ENCODE measurements around the gene URB1.
"Not testable (repeated sequence)": the region's sequence is repeated elsewhere in the genome, so short reads cannot be mapped to it uniquely, and the experiment has no call there.

Gene URB1

DNA sequence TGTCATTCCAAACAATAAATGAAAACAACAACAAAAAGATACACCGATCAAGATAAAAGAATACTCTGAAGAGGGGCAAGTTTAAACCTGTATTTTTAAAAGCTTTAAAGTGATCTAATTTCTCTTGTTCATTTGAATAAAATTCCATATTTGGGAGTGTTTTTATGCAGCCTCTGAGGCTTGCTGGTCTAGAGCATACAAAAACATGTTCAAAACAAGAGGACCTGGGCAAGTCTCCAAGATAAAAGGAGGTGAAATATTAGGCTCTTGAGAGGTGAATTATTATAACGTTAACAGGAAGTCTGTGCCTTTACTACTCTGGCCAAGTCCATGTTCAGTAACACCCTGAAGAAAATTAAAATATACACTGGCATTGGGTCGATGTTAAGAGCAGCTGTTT, 20.1 kb downstream of the URB1 start:
- DNase-seq: no peak

DNA sequence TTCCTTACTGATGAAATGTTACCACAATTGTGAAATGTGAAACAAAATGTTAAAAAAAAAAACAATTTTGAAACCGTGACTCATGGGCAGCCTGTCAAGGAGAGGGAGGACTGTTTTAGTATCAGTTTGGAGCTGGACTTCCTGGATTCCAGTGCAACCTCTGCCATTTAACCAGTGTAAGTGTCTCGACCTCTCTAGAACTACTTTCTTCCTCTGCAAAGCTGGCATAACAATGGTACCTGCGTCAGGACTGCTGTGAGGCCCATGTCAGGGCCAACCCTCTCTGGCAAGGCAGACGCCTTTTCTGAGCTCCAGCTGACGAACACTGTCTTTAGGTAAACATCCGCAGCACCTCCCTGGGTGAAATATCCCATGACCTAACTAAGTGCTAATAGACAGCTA, 20.9 kb downstream of the URB1 start:
- no peak for DNase-seq

DNA sequence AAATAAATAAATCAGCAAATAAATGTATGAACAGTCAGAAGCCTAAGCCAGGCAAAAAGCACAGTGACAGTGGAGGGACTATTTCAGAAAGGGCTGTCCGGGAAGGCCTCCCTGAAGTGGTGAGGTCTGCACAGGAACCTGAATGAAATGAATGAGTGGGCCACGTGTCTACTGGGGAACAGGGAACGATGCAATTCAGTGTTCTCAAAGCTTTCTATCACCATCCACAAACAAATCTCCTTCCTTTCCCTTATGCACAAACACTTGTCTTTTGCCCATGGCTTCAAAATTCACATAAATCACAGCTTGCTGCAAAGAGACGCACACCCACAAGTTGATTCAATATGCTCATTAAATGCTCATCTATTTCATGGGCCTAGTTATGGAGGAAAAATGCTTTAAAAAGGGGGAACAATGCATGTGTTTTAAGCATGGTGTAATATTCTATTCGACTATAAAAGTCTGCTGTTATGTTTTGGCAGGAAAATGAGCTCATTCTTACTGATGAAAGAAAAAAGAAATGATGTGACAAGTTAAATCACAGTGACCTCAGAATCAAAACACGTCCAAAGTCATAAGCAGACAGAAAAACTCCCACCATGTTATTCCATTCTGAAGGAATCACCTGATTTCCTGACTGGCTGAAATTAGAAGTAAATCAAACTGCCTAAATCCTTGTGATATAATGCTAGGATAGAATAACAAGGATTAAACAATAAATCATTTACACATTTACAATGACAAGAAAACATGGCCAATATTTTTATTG, 21.6 kb downstream of the URB1 start:
- DNase-seq: no peak

DNA sequence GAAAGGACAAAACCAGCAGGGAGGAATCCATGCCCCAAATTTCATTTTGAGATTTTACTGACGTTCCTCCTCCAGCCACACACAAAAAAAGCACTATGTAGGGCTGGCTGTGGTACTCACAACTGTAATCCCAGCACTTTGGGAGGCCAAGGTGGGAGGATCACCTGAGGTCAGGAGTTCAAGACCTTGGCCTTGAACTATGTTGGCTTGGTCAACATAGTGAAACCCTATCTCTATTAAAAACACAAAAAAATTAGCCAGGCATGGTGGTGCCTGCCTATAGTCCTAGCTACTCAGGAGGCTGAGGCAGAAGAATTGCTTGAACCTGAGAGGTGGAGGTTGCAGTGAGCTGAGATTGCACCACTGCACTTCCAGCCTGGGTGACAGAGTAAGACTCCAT, 23.9 kb downstream of the URB1 start:
- not testable (repeated sequence) for DNase-seq

DNA sequence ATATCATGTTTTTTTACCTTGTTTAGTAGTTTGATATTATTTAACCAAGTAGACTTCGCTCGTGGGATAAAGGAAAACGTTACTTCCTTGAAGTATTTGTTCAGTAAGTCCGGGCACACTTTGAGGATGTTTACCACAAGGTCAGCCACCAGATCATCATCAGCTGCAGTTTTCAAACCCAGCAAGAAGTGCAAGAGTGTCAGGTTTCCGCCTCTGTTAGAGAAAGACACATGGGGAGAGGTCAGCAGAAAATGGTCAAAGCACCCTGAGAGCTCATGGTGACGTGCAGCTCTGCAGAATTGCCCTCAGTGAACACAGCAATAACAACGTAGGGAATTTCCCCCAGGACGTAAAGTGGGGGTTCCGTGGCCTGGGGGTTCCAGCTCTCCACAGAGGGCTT, 24.4 kb downstream of the URB1 start:
- DNase-seq: no peak

DNA sequence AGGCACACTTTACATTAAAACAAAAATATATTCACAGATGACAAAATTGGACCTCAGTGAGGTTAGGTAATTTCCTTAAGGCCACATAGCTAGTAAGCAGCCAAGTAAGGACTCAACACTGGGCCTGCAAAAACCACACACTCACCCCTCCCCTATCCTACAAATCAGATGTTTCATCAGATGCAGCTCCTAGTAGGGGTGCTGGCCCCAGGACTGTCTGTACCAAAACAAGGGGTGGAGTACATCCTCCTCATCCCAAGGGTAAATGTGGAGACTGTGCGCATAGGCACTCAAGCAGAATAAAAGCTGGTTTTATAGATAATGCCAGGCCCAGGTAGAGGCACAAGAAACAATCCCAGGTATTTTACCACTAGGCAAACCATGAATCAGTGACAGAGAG, 25.7 kb downstream of the URB1 start:
- DNase-seq: no peak

DNA sequence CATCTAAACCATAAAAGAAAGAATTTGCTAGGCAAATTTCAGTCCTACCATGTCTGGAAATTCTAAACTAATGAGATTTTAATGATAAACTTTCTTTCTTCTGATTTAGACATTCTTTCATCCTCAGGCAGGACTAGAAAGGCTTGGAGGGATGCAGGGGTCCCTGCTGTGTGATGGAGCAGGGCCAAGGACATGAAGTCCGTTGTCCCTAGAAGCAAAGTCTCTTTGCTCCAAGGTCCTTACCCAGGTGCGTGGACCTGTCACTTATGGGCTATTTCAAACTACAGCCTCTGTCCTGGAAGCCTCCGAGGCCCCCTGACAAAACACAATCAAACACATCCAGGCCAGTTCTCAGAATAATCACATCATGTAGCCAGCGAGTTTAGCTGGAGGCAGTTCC, 26.6 kb downstream of the URB1 start:
- DNase-seq: no peak

DNA sequence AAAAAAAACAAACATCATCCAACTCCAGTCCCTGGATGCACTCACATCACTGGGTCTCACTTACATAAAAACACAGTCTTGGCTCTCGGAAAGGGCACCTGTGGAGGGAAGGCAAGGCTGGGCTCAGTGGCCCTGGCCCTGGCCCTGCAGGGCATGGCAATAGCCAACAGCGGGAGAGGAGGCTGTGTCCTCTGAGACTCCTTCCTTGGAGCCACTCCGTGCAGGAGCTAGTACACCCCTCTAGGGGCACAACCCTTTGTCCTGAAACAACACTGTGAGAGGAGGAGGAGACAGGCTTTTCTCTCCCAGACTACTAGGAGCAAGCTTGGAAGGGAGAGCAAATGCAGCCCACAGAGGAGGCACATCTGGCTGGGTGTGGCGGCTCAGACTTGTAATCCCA, 28.0 kb downstream of the URB1 start:
- DNase-seq: no peak

DNA sequence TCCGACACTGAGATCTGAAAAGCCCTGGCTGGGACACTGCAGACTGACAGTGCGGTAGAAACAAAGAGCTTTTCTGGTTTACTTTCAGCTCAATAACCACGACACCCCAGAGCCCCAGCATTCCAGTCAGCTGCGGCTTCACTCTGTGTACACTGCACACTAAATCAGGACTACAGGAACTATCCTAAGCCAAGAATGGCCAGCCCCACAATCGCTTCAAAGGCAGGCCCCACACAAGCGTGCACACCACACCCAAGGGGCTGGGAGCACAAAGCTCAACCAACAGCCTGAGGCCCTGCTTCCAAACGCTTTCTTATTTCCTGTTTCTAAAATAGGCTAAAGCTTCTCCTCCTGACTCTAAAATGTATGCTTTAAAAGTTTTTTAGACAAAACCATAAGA, 28.4 kb downstream of the URB1 start:
- no peak for DNase-seq

DNA sequence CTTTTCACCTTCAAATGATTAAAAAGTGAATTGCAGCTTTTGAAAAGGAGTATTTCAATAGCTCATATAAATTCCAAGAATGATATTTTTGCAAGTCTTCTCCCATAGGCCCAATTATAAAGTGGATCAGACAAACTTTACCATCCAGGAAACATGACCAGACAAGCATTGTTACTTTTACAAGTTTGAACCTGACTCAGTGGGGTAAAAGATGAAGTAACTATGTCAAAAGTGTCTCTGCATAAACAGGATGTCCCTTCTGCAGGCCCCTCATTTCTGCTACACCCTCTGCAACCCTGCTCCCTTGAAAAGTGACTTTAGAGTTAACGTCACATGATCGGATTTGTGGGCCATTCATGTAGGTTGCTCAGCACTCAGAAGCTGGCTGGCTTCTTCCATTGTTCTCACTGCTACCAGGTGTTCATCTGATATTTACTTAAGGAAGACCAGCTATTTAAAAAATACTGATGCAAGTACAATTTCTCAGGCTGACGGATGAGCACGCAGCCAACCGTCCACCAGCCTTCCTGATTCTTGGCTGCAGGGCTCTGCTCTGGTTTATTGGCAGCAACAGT, 32.3 kb downstream of the URB1 start:
- no peak for DNase-seq

DNA sequence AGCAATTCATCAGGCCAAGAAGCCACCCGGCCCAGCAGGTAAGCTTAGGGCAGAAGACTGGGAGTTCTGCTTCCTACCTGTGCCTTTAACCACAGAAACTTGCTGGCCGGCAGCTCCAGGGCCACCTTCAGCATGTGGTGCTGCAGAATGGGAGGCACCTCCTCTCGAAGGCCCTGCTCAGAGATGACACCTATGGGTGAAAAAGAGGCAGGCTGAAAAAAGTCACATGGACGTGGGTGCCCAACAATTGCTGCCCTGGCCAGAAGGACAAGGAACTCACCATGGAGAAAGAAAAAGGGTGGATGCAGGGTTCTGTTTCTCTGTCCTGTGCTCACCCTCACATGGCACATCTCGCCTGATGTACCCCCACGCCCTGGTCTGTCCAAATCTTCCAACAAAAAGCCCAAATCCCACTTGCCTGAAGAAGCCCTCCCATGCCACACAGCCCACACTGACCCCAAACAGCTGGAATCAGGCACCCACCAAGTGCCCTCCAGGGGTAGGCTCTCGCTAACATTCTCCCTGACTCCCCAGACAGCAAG, 33.0 kb downstream of the URB1 start:
- no peak for DNase-seq

DNA sequence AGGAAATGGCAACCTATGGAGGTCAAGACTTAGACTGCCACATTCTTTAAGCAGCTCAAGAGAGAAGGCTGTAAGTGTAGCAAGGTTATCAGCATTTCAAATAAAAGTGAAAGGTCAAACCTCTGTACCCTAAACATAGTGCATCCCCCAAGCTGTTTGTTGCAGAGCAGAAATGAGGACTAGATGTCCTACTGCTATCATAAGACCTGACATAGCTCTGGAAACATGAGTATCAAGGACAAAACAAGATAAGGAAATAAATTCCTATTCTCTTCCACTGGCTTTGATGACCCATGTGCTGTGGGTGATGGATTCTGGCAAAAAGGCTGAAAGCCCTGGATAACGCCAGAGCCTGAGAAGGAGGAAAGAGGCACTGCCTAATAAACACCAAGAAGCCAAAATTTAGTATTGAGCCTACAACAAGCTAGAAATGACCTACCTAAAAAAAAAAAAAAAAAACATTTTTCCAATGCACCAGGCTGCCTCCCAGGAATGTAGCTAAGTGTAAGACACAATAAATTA, 35.9 kb downstream of the URB1 start:
- no peak for DNase-seq

DNA sequence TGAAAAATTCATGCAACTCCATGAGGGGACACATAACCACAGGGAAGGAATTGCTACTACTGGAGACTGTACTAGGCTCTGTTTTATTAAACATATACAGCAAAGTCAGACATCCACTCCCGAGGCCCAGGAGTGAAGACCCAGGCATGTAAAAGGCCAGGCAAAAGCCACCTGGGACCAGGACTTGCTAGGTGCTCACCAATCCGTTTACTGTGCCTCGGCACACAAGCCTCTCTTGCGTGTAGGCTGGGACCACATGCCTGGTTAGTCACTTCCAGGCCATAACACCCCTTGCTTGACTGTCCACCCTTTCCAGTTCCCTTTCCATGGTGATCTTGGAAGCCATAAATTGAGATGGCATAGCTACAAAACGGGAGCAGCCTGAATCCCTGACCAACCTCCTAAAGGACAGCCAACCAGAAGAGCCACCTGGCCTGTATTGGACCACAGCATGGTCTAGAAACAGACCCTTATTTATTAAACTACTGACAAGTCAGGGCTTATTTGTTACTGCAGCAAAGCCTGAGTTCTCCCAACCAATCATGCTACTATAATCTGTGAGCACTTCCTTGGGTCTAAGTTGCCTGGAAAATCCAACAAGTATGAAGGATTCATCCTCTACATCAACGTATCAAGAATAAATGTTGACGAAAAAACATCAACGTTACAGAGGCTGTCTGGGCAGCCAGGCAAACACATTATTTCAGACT, 39.7 kb downstream of the URB1 start:
- no peak for DNase-seq

DNA sequence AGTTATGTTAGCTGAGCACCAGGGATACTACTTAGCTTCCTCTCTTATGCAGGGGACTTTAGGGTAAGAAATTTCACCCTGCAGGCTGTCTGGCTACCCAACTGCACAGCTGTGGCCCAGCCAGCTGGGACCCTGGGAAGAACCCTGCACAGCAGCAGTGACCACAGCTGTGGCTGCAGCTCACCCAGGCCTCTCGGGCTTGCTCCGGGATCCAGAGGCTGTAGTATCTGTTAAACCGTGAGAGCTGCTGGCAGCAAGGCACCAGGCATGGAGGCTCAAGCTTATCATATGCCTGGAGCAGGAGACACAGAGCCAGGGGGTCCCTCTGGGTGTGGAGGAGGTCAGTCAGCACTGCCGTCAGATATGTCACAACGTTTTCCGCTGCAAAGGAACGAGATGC, 40.3 kb downstream of the URB1 start:
- DNase-seq: no peak

DNA sequence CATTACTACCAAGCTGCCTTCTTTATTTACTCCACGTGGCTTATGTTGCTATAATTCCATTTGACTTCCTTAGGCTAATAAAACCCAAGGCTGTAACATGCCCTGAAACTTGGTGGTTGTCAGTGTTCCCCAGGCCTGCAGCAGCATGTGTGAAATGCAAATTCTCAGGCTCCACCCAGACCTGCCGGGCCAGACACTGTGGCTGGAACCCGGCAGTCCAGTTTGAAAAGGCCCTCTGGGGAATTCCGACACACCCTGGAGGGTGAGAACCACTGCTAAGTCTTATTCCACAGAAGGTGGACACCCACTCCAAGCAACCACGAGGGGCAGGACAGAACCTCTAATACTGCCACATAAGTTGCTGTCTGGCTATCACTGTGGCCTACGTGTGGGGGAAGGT, 41.4 kb downstream of the URB1 start:
- DNase-seq: no peak

DNA sequence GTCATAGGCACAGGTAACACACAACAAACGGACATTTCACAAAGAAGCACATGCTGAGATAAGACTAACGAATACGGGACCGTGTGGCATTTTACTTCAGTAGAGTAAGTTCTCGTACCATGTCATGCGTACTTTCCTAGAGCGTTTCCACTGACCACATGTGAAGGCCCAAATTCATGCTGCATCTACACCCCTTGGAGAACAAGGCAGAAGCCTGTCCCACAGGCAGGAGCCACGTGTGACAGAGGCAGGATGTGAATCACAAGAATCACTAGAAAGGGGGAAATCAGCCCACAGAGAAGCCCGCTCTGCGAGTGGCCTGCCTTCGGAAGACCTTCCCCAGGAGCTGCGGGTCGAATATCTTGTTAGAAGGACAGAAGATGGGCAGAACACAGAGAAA, 41.8 kb downstream of the URB1 start:
- no peak for DNase-seq

DNA sequence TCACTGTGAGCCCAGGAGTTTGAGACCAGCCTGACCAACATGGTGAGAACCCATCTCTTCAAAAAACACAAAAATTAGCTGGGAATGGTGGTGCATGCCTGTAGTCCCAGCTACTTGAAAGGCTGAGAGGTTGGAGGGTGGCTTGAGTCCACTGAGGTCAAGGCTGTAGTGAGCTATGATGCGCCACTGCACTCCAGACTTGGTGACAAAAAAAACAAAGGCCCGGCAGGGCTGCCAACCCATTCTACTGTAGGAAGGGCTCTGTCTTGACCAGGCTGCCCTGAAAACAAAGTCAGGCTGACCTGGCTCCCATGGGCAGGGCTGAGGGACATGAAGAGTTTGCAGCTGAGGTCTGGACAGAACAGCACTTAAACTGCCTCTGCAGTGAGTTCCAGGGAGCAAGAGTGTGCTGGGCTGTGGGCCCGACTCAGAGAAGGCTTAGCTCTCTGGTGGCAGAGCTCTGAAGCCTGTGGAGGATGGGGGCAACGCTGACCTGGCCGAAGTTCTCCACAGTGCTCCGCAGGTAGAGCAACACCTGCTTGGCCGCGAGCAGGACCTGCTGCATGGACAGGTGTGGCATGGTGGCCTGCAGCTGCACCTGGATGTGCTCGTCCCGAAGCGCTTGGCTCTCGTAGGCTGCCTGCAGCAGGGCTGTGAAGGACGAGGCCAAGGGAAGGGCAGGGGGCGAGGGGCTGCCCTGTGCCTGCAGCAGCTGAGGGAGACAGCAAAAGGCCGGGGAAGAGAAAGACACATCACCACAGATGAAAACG, 42.4 kb downstream of the URB1 start:
- no peak for DNase-seq

DNA sequence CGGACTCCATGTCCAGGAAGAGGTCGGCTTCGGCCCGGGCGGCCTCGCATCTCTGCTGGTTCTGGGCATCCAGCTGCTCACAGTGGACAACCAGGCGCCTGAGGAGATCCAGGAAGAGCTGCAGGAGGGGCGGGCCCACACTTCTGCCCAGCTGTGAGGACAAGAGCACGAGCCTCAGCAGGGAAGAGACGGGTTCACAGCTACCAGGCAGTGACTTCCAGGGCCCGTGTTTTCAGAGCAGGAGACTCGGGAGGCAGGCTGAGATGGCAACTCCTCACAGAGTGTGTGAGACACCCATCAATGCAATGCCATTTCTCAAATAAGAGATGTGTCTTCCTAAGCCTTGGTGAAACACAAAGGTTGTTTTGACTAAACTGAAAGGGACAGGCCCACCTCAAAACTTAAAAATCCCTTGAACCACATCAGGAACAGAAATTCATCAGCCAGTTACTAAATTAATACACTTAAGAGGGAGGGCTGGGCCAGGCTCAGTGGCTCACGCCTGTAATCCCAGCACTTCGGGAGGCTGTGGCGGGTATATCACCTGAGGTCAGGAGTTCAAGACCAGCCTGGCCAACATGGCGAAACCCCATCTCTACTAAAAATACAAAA, 43.4 kb downstream of the URB1 start:
- no peak for DNase-seq

DNA sequence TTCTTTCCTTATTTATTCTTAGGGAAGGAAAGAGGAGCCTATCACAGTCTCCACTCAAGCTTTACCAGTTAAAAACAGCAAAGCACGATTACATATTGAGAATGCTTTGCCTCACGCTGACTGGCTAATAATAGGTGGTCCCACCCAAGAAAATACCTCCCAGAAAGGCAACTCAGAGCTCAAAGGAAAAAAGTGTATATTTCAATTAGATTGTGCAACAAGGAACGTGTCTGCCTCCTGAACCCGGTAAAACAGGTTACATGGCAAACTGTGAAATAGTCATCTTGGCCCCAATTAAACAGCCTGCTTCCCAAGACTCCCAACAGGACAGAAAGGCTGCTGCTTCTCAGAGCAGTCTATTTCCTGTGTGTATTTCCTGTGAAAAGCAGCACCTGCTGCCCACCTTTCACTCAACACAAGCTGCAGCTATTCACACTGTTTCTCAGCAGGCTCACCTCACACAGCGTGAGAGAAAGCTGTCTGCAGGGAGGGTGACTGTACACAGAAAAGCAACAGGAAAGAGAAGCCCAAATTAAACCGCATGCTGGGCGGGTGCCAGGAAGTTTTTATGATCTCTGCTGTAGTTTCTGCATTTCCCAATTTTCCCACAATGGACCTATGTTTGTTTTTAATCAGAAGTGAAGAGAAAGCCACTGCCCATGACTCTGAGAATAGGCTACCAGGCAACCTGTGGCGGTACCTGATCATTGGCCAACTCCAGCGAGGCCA, 44.0 kb downstream of the URB1 start:
- DNase-seq: no peak

DNA sequence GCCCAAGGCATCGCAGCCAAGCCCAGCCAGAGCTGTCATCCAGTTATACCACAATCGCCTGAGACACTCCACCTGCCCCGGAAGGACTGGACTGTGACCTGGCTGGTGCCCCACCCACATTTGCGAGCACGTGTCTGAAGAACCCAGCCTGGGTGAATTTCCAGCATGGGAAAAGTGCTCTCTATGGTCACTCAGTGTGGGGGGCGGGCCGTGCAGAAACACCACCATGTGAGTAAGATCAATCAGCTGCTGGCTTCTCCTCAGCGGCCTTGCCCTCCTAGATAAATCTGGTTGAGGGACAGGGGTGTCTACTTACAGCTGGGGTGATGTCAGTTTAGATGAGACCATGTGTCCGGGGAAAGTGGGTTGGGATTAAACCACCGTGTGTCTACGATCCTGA, 44.8 kb downstream of the URB1 start:
- DNase-seq: no peak

DNA sequence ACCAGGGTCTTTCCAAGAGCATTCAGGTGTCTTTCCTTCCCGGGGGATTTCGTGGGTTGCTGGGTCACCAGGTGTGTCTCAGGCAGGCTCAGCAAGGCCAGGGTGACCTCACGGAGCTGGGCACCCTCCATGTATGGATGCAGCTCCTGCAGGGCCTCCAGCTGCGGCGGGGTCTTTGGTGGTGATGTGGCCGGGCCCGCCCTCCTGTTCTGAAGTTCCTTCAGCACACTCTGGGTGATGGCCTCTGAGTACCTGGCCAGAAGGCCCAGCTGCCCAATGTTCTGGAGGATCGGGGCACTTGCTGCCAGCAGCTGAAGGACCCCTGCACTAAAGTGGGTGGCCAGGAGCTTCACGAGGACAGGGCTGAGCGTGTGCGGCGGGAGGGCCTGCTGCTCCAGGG, 45.5 kb downstream of the URB1 start:
- no peak for DNase-seq

DNA sequence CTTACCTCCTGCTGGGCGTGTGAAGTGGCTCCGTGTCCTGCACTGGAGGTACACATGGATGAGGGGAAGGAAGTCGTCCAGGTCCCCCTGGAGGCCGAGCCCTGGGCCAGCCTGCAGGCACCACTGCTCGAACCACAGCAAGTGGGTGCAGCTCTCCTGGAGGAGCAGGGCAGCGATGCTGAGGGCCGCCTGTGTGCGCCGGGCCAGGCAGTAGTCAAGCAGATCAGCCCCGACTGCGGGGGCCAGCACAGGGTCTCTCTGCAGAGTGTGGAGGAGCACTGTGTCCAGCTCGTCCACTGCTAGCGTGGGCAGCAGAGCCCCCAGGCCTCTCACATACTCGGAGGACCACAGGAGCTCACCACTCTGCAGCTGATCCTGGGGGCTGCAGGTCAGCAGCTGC, 45.9 kb downstream of the URB1 start:
- DNase-seq: no peak
